Endothelial cell of umbilical vein (primary cell): Measurements from ENCODE around the gene MCEMP1.

Source experiments
- CTCF ChIP-seq, 2 donors: IDR thresholded peaks; 1 replicate in 1 of 2; 2 replicates in 1 of 2; pipeline ENCODE4 v1.5.1; 2011; ENCODE audit warnings: low read length in 2 of 2, mild to moderate bottlenecking in 2 of 2, moderate library complexity in 2 of 2, control low read depth in 1 of 2, inconsistent platforms in 1 of 2, low read depth in 1 of 2; ENCODE audit not compliant: insufficient read depth in 1 of 2; ENCODE audit errors: extremely low read depth in 1 of 2
- EZH2 ChIP-seq: IDR thresholded peaks from 2 replicates; pipeline ENCODE4 v1.6.1; 2012; ENCODE audit warnings: borderline replicate concordance, low read depth, mild to moderate bottlenecking, moderate library complexity, low read length, inconsistent platforms; ENCODE audit not compliant: severe bottlenecking
- FOS ChIP-seq: IDR thresholded peaks from 2 replicates; pipeline ENCODE4 v1.6.1; 2011; ENCODE audit warnings: mild to moderate bottlenecking, low read length, moderate library complexity, borderline replicate concordance; ENCODE audit not compliant: insufficient read depth
- GATA2 ChIP-seq: IDR thresholded peaks from 2 replicates; pipeline ENCODE4 v1.7.0; 2011; ENCODE audit warnings: low read depth, mild to moderate bottlenecking, moderate library complexity, mixed read lengths, low read length; ENCODE audit not compliant: insufficient read length, insufficient read depth
- JUN ChIP-seq: IDR thresholded peaks from 2 replicates; pipeline ENCODE4 v1.6.1; 2011; ENCODE audit warnings: borderline replicate concordance, low read depth; ENCODE audit not compliant: insufficient read length, insufficient read depth
- MAX ChIP-seq: IDR thresholded peaks from 2 replicates; pipeline ENCODE4 v1.6.1; 2011; ENCODE audit not compliant: insufficient read depth, insufficient read length
- MYC ChIP-seq: IDR thresholded peaks from one replicate; pipeline ENCODE4 v1.6.1; 2011; ENCODE audit warnings: mild to moderate bottlenecking, low read depth, low read length
- POLR2A ChIP-seq: IDR thresholded peaks from 2 replicates; pipeline ENCODE4 v1.6.1; 2012; ENCODE audit warnings: low read depth, mild to moderate bottlenecking, control low read depth, low read length
- POLR2AphosphoS5 ChIP-seq: IDR thresholded peaks from 2 replicates; pipeline ENCODE4 v1.6.1; 2012; ENCODE audit warnings: low read depth, mild to moderate bottlenecking, control low read depth, low read length, moderate library complexity; ENCODE audit not compliant: insufficient read depth

- no peak for TF ChIP-seq POLR2A
- no peak for TF ChIP-seq CTCF (IDR thresholded peaks at IDR 0.05; ENCODE audit: extremely low read depth in 1 of 2, insufficient read depth in 1 of 2, low read depth in 1 of 2, low read length in 2 of 2)
- TF ChIP-seq EZH2, result no peak
- TF ChIP-seq POLR2AphosphoS5, result no peak
- no peak for TF ChIP-seq JUN
- no peak for TF ChIP-seq MYC
- TF ChIP-seq FOS, result no peak
- no peak for TF ChIP-seq MAX
- TF ChIP-seq GATA2, result no peak
Observed at GRCh38 chr19:7670790-7671189, 6.1 kb upstream of the MCEMP1 start.
